Muscle of back (tissue), 13 donors: ENCODE results near the gene PFN4. TPM values are rescaled to one million over a fixed set of nuclear protein-coding genes. Genes with fewer than 3 reads are reported as not detected.
"Not testable (repeated sequence)": the region's sequence is repeated elsewhere in the genome, so short reads cannot be mapped to it uniquely, and the experiment has no call there.

ENCODE experiments used
- DNase-seq, 3 donors: peaks; one replicate each; pipeline versions ENCODE4 v3.0.0 to v3.0.0-alpha.2; 2013
- long read RNA-seq, 9 donors: transcript quantifications; one replicate each; lab custom pipeline, GENCODE V29; 2026
- polyA plus RNA-seq, 10 donors: library from polyadenylated mRNA; unstranded; fragments of 120-200 nt; gene quantifications; one replicate each; pipeline ENCODE4 v1.2.1, GENCODE V29; 2013; ENCODE audit not compliant: insufficient read length in 10 of 10

The PFN4 gene, protein sequence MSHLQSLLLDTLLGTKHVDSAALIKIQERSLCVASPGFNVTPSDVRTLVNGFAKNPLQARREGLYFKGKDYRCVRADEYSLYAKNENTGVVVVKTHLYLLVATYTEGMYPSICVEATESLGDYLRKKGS
- polyA plus RNA-seq = 1 to 10 TPM; 1.1 to 2.2 (median 1.4) TPM
- long read RNA-seq, donor 1 = 0 reads
- long read RNA-seq, donor 2 = 0 reads
- long read RNA-seq, donor 3 = 0 reads
- long read RNA-seq, donor 4 = 0 reads
- long read RNA-seq, donor 5 = 0 reads
- long read RNA-seq, donor 6 = 0 reads
- long read RNA-seq, donor 7, partial matches to known transcripts = 6 of 6 reads
- long read RNA-seq, donor 7, other reads (novel, unspliced or antisense) = 0 of 6 reads
- long read RNA-seq, donor 8 = 0 reads
- long read RNA-seq, donor 9 = 0 reads

DNA sequence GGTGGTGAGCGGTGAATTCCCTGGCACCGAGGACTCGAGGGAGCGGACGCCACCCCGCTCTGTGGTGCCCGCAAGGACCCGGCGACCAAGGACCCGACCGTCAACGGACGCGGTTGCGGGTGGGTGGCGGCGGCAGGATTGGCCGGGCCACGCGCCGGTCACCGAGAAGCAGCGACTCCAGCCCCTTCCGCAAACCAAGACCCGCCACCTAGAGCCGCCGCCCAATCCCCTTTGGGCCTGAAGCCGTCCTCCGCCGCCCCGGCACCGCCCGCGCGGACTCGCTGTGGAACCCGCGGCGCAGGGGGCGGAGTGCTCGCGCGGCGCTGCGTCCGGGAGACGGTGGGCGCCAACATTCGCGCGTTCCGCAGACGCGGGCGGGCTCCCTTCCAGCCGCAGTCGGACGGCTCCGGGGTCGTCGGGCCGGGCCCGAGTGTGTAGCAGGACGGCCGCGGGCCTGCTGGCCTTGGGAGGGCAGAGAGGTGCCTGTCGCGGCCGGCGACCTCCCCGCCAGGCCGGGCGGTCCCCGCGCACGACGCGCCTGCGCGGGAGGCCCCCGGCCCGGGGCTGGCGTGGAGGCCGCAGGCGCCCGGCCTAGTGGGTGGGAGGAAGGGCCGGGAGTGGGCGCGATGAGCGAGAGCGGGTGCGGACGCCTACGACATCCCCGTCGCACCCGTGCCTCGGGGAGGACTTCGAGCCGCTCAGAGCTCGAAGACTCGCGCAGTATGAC is at the start of gene PFN4, which contains the start of gene FAM228B:
PFN4 (minus strand) TSS at position 140 of the 727 bp plus-strand sequence. CDS start 799 bp downstream, outside the sequence.
FAM228B (plus strand) TSS at position 275 of the 727 bp plus-strand sequence. CDS start 893 bp downstream, outside the sequence.
- peak; percentile 75 to 95 (median 83) for DNase-seq

DNA sequence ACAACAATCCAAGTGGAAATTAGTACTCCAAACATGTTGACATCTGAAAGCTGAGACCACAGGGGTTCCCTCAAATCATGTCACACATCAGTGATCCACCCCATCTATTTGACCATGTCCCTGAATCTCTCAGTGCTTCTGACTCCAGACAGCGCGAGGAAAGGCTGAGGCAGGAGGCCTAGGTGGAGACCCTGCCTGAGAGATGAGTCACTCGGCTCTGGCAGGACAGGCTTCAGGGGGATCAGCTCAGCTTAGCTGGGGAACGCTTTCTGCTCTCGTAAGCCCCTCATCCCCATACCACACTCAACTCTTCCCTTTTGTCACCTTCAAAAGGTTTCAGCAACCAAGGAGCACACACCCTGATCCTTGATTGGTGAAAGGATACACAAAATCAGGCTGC is 45.9 kb upstream of the PFN4 start:
- no peak for DNase-seq

DNA sequence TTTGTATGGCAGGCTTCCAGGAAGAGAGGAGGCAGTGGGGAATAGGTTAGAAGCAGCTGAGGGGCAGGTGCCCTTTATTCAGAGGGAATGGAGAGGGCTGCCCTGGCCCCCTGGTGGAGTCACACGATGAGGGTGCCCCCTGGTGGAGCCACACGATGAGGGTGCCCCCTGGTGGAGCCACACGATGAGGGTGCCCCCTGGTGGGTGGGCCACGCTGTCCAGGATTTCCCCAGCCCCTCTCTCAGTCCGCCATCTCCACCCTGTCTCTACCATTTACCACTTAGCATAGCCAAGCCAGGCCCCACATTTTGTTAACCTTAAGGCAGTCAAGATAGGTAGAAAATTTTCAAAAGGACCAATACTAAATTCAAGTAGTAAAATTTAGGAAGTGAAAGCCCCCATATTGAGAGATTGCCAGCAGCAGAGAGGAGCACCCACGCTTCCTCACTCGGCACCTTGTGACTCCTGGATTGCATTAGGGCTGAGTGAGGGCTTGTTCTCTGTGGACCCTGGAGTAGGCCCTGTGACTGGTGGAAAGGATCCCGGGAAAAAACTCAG is 41.4 kb upstream of the PFN4 start:
- DNase-seq = no peak

DNA sequence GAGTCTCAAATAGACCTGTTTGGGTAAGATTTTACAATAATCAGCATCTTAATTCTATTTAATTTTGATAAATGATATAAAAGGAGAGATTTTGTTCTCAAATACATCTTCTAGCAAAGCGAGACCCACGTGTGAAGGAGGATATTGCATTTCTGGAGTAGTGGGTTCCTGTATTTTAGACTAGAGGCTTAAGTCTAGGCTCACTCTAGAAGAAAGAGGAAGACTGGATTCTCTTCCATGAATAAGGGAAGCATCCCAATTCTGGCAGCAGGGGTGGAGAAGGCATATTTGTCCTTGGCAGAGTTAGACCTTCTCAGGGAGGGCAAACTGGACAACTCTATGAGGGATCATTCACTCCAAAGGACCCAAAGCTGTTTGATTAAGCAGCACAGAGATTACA is 40.5 kb upstream of the PFN4 start:
- no peak for DNase-seq

DNA sequence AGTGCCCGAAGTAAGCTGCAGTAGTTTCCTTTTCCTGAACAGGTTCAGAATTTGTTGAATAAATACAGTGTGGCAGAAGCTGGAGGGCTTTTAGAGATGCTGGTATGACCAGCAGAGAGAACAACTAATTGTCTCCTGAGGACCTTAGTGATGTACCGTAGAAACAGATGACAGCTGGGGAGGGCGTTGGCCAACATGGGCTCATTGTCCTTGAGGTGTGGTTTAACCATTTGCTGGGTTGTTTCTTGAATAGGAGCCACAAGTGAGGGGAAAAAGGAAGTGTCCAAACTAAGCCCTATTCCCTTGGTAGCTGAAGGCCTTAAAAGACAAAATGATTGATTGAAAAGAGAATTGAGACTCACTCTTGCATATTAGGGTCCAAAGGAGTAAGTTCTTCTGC is 40.1 kb upstream of the PFN4 start:
- no peak for DNase-seq

DNA sequence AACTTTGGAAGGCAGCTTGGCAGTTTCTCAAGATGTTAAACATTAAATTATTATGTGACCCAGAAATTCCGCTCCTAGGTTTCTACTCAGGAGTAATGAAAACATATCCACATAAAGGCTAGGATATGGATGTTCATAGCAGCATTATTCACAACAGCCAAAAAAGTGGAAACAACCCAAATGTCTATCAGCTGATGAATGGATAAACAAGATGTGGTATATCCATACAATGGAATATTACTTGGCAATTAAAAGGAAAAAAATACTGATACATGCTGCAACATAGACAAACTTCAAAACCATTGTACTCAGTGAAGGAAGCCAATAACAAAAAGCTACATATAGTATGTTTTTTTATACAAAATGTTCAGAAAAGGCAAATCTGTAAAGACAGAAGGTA is 39.4 kb upstream of the PFN4 start:
- no peak for DNase-seq

DNA sequence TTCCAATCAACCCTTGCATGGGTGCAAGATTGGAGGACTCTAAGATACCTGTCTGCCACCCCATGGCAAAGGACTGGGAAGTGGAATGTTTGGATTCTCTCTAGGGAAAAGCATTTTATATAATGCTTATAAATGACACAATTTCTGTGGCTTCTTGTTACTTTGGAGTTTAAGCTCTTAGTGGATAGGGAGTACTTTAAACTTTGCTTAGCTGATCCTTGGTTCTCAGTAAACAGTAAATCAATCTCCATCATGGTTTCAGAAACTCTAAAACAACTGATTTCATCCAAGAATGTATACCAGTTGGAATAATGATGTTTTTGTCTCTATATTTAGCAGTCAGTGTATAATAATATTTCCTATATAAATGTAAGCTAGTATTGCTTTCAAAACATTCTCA is 37.6 kb upstream of the PFN4 start:
- no peak for DNase-seq

DNA sequence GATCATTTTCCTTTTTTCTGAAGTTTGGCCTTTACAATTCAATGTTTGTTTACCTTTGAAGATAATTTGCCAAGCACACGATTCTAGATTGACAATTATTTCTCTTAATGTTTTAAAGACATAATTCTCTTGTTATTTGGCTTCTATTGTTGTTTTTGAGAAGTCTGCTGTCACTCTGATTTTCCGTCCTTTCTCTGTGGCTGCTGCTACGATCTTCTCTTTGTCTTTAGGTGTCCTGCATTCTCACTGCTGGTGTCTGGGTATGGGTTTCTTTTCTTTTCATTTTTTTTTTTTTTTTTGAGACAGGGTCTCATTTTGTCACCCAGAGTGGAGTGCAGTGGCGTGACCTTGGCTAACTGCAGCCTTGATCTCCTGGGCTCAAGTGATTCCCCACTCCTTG is 36.6 kb upstream of the PFN4 start:
- DNase-seq = no peak

DNA sequence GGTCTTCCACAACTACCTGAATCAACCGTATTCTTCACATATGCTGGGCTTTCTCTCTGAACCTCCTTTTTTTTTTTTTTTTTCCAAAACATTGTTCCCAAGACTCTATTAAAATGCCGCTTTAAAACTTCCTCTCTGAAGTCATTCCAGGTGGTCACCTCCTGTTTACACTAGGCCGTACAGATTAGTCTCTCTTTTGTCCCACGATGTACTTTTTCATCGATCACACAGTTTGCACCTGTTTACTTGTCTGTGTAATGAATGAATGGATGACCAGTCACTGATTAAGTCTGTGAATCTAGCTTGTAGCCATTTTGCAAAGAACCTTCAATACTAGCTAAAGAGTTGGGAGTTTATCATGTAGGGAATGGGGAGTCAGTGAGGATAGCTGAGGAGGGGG is 35.0 kb upstream of the PFN4 start:
- no peak for DNase-seq

DNA sequence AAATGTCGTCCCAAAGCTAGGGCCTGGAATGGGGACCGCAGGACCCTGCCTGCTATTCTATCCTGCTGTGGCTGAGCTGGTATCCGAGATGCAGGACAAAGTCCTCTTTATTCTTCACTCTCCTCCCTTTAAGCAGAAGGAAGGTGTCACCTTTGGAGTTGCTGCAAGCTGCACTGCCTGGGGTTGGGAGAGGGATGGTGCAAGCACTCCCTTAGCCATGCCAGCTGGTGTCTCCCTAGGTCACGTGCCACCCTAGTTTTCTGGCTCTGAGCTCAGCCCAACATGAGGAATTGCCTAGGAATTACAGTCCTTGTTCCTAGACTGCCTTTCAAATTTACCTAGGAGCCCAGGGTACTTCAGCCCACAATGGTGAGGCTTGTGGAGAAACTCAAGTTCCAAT is 30.3 kb upstream of the PFN4 start:
- no peak for DNase-seq

DNA sequence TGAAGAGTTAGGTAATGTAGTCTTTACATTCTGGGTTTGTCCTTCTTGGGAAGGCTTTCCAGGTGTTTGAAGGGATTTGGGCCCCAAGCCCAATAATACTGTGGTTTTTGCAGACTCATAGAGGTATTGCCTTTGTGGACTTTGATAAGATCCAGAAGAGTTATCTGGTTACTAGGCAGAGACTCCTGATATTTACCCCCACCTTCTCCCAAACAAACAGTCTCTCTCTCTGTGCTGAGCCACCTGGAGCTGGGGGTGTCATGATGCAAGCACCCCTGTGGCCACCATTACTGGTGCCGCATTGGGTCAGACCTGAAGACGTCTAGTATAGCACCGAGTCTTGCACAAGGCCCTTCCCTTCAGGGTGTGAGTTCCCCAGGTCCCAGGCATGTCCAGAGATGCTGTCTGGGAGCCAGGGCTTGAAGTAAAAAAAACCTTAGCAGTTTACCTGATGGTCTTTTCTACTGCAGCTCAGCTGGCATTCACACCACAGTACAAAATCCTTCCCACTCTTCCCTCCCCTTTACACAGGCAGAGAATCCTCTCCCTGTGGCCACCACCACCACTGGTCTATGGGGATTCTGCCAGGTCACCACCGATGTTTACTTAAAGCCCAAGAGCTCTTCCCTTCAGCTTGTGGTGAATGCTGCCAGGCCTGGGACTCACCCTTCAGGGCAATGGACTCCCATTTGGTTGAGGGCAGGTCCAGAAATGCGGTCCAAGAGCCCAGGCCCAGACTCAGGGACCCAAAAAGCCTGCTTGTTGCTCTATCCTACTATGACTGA is 29.5 kb upstream of the PFN4 start:
- no peak for DNase-seq

DNA sequence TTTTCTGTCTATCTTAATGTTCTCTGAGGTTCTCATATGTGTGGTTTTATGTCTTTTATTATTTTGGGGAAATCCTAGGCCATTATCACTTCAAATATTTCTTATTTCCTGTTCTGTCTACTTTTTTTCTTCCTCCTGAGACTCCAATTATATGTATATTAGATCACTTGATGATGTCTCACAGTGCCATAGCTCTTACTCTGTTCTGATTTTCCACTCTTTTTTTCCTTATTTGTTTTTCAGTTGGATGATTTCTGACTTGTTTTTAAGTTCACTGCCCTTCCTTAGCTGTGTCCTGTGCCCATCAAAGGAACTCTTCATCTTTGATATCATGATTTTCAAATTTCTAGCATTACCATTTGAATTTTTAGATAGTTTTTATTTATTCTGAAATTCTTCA is 24.2 kb upstream of the PFN4 start:
- DNase-seq = no peak

DNA sequence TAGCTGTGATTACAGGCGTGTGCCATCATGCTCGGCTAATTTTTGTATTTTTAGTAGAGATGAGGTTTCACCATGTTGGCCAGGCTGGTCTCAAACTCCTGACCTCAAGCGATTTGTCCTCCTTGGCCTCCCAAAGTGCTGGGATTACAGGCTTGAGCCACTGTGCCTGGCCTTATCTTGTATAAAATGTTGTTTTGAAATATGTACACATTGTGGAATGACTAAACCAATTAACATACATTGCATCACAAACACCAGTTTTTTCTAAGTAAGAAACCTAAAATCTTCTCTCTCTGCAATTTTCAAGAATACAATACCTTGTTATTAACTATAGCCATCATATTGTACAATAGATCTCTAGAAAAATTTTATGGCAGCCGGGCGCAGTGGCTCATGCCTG is 17.2 kb upstream of the PFN4 start:
- DNase-seq = not testable (repeated sequence)

DNA sequence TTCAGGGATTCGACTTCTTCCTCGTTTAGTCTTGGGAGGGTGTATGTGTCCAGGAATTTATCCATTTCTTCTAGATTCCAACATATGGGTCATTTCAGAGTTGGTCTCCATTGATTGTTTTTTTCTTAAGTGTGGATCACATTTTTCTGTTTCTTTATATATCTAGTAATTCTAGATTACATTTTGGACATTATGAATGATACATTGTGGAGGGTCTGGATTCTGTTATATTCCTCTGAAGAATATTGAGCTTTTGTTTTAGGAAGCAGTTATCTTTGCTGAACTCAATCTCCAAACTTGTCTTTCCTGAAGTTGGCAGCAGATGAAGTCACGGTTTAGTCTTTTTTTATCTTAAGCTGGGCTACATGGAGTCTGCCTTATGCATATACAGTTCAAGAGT is 9.4 kb upstream of the PFN4 start:
- DNase-seq = no peak

DNA sequence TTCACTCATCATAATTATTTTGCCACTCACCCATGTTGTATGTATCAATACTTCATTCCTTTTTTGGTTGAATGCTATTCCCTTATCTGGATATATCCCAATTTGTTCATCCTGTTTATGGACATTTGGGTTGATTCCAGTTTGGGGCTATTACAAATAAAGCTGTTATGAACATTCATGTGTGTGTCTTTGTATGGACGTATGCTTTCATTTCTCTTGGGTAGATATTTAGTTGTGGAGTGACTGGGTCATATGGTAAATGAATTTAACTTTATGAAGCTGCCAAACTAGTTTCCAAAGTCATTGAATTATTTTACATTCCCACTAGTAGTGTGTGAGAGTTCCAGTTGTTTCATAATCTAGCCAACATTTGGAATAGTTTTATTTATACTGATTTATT is 2.8 kb upstream of the PFN4 start:
- DNase-seq = peak; percentile 12 to 81 (median 46)

DNA sequence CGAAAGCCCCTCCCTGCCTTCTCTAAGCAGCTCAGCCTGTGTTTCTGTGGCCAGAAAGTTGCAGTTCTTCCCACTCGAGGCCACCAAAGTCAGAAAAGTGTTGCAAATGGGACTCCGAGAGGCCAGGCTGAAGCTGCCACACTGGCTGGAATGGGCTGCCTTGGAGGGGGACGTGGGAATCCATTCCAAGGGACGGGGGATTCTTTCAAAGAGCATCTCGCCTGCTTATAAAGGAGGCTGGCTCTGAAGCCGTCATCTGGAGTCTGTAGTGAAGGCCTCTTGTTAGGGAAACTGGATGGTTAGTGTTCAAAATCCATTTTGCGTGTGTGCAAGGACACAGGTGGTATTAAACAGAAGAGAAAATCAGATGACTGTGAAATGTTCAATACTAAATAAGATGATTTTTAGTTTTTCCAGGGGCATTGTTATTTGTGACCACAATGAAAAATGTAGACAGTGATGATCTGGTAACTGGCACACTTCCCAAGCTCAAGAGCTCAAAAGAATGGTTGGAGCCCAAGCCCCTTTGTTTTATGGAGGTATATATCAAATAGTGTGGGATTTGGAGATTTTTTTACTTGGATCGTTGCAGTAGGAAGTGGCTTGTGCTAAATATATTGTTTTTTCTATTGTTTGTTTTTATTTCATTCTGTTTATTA is 917 bp upstream of the PFN4 start:
- peak in 1 of 3 donors; percentile 40 for DNase-seq

DNA sequence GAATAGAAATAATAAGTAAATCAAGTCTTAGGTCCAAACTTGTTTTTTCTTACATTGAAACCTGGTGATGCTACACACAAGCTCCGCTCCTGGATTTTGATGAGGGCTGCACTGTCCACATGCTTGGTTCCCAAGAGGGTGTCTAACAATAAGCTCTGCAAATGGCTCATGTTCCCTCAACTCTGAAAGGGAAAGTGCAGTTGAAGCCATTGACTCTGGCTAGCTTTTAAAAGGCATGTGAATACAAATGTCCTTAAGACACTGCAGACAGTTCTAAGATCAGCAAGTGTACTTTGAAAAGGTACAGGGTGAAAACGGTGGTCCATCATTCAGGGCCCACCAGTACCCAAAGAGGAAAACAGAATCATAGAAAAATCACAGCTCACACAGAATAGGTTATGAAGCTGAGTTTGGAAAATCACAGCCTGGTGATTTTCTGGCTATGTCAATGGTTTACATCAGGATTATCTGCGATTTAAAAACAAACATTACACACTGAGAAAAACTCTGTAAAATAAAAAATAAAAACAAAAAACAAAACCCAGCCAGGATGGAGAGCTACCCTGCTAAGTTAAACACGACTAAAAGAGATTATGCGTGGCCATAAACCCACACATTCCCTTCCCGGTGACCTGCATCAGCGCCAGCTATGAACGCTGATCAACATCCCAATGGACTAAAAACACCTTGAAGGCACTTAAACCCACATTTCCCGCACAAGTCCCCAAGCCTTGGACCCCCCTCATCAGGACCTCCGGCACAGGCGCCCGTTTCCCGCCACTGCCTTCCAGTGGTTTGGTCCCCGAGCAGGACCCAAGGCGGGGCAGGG is 554 bp downstream of the PFN4 start:
- peak in 2 of 3 donors; percentile 16 to 61 for DNase-seq

DNA sequence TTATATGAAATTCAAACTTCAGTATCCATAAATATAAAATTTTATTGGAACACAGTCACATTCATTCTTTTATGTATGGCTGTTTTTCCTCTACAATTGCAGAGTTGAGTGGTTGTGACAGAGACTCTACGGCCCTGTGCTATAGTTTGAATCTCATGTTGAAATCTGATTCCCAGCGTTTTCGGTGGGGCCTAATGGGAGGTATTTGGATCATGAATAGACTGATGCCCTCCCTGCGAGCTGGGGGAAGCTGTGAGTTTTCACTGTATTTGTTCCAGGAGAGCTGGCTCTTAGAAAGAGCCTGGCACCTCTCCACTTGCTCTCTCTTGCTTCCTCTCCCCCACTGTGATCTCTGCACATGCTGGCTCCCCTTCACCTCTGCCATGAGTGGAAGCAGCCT is 1.7 kb downstream of the PFN4 start:
- peak; percentile 20 to 74 (median 55) for DNase-seq

DNA sequence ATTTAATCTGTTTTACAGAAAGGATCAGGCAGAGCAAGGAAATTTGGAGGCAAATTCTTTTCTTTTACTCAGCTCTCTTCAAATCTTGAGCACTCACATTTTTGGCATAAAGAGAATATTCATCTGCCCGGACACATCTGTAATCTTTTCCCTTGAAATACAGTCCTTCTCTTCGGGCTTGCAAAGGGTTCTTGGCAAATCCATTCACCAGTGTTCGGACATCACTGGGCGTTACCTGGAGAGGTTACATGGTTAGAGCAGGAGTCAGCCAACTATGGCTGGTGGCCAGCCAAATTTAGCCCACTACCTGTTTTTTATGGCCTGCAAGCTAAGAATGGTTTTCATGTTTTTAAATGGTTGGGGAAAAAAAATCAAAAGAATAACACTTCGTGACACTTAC is 2.1 kb downstream of the PFN4 start:
- DNase-seq = peak; percentile 43 to 88 (median 74)

DNA sequence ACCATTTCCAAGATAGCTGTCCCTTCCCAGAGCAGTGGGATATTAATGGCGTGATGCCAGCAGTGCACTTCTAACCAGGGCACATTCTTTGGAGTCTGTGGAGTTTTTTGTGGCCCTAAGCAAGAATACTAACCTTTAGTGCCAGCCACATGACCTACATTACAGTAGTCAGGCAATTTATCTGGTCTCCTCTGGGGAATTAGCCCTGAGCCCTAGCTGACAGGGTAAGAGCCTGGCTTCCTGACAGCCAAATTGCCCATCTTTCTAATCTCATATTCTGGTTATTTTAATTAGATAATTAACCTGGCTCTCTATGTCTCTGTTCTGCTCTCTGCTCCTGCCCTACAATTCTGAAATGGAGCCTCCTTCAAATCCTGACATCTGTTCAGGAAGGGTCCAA is 5.2 kb downstream of the PFN4 start:
- no peak for DNase-seq
